SK-N-SH (cell line): ENCODE results near the gene SLC25A10. TPM values are rescaled to one million over a fixed set of nuclear protein-coding genes. Genes with fewer than 3 reads are reported as not detected.

Source experiments
- CTCF ChIA-PET: fragments of 300-600, 350-600 bp; formaldehyde crosslinking; extraction: SDS; loops from one replicate; lab custom pipeline; 2021; lab: Yijun Ruan, JAX
- POLR2A ChIA-PET: fragments of 350-600 bp; sonication (Branson Sonifier 250); formaldehyde crosslinking; extraction: SDS; loops from one replicate; lab custom pipeline; 2020; ENCODE audit warnings: antibody characterized with exemption, inconsistent platforms; lab: Yijun Ruan, JAX
- DNase-seq: peaks from one replicate; pipeline ENCODE4 v3.0.0; 2012
- H2AFZ ChIP-seq: fragments of 200-600 bp; sonication (generic); 2 replicates; pipeline ENCODE4 v1.8.1; 2016; ENCODE audit warnings: antibody characterized with exemption, mild to moderate bottlenecking, low read depth
- H3F3A ChIP-seq: fragments of 200-600 bp; sonication (generic); replicated peaks from 2 replicates; pipeline ENCODE3; 2016; ENCODE audit warnings: antibody characterized with exemption, mild to moderate bottlenecking; ENCODE audit not compliant: insufficient read depth
- H3K27ac ChIP-seq, 2 experiments: fragments of 200-500 bp in 1 of 2; fragments of 200-600 bp in 1 of 2; sonication (Bioruptor generic) in 1 of 2; sonication (generic), shearing (Covaris generic) in 1 of 2; 2 replicates each; pipeline versions ENCODE4 v1.5.1 to v1.6.1; 2014 to 2016; ENCODE audit warnings: low read depth in 2 of 2, inconsistent platforms in 1 of 2, low read length in 1 of 2, mild to moderate bottlenecking in 1 of 2, mixed read lengths in 1 of 2
- H3K27me3 ChIP-seq: fragments of 200-600 bp; sonication (generic), shearing (Covaris generic); 2 replicates; pipeline ENCODE4 v1.6.1; 2016; ENCODE audit warnings: mixed run types; ENCODE audit not compliant: insufficient read depth
- H3K36me3 ChIP-seq, 2 experiments: fragments of 200-500 bp in 1 of 2; fragments of 200-600 bp in 1 of 2; sonication (Bioruptor generic) in 1 of 2; sonication (generic) in 1 of 2; replicated peaks in 1 of 2; 2 replicates each; pipeline versions ENCODE3 to v1.5.1; 2014 to 2016; ENCODE audit warnings: low read length in 1 of 2, mild to moderate bottlenecking in 1 of 2; ENCODE audit not compliant: insufficient read depth in 2 of 2, control insufficient read depth in 1 of 2
- H3K4me1 ChIP-seq, 2 experiments: fragments of 200-500 bp in 1 of 2; fragments of 200-600 bp in 1 of 2; sonication (Bioruptor generic) in 1 of 2; sonication (generic), shearing (Covaris generic) in 1 of 2; 2 replicates each; pipeline versions ENCODE4 v1.5.1 to v1.6.1; 2014 to 2016; ENCODE audit warnings: low read depth in 1 of 2, low read length in 1 of 2, mixed run types in 1 of 2; ENCODE audit not compliant: insufficient read depth in 2 of 2, control insufficient read depth in 1 of 2
- H3K4me2 ChIP-seq: fragments of 200-600 bp; sonication (generic), shearing (Covaris generic); 2 replicates; pipeline ENCODE4 v1.6.1; 2017; ENCODE audit warnings: mixed run types
- H3K4me3 ChIP-seq, 2 experiments: fragments of 200-500 bp in 1 of 2; fragments of 200-600 bp in 1 of 2; sonication (Bioruptor generic) in 1 of 2; sonication (generic), shearing (Covaris generic) in 1 of 2; 2 replicates each; pipeline versions ENCODE4 v1.5.1 to v1.8.1; 2014 to 2016; ENCODE audit warnings: low read depth in 2 of 2, inconsistent platforms in 1 of 2, low read length in 1 of 2, mild to moderate bottlenecking in 1 of 2, mixed read lengths in 1 of 2, moderate library complexity in 1 of 2
- H3K79me2 ChIP-seq: fragments of 200-600 bp; sonication (generic); 2 replicates; pipeline ENCODE4 v1.8.1; 2017; ENCODE audit warnings: mild to moderate bottlenecking; ENCODE audit not compliant: insufficient read depth
- H3K9ac ChIP-seq: fragments of 200-600 bp; sonication (generic); 2 replicates; pipeline ENCODE4 v1.6.1; 2017; ENCODE audit warnings: mixed run types
- H3K9me2 ChIP-seq: fragments of 200-600 bp; sonication (generic); 2 replicates; pipeline ENCODE4 v1.6.1; 2017; ENCODE audit warnings: mixed run types
- H3K9me3 ChIP-seq: fragments of 200-600 bp; sonication (generic); 2 replicates; pipeline ENCODE4 v1.6.1; 2017; ENCODE audit warnings: mixed run types, mild to moderate bottlenecking, moderate library complexity
- H4K20me1 ChIP-seq: fragments of 200-600 bp; sonication (generic); 2 replicates; pipeline ENCODE4 v1.6.1; 2017; ENCODE audit warnings: mild to moderate bottlenecking, mixed run types; ENCODE audit not compliant: insufficient read depth
- FOXJ3 ChIP-seq: sonication (generic); formaldehyde crosslinking; IDR thresholded peaks from 2 replicates; pipeline ENCODE4 v1.5.1; 2020; ENCODE audit warnings: mild to moderate bottlenecking, missing genetic modification reagents
- GABPA ChIP-seq: IDR thresholded peaks from 2 replicates; pipeline ENCODE4 v1.4.0; 2012; ENCODE audit warnings: low read depth, mild to moderate bottlenecking
- JUND ChIP-seq: IDR thresholded peaks from 2 replicates; pipeline ENCODE4 v1.4.0; 2012
- RFX5 ChIP-seq: IDR thresholded peaks from 2 replicates; pipeline ENCODE4 v1.6.1; 2012; ENCODE audit warnings: mild to moderate bottlenecking, improper control_type of control experiment, low read length
- SMC3 ChIP-seq: IDR thresholded peaks from 2 replicates; pipeline ENCODE4 v1.6.1; 2012; ENCODE audit warnings: low read depth, low read length, improper control_type of control experiment
- WGBS: methylation state at CpG from one replicate; pipeline ENCODE4 v1.1.6; 2017; ENCODE audit warnings: low lambda C conversion rate; 5-methylcytosine and 5-hydroxymethylcytosine counted together
- polyA plus RNA-seq, 3 experiments: library from polyadenylated mRNA; depleted of rRNA; stranded (reverse); fragments of >200 nt; gene quantifications; 2 replicates each; pipeline ENCODE4 v1.2.3, GENCODE V29; 2012
- TF ChIP-seq, protein P1 (sequence below): IDR thresholded peaks from 2 replicates; pipeline ENCODE4; 2012
- TF ChIP-seq, protein P2 (sequence below): IDR thresholded peaks from 2 replicates; pipeline ENCODE4 v1.4.0; 2012; ENCODE audit warnings: low read depth, borderline replicate concordance
- TF ChIP-seq, protein P3 (sequence below): fragments of 150-350 bp; IDR thresholded peaks from 2 replicates; pipeline ENCODE4 v1.6.1; 2017; ENCODE audit warnings: antibody characterized with exemption, low read length, low read depth, borderline replicate concordance
- TF ChIP-seq, protein P4 (sequence below): IDR thresholded peaks from 2 replicates; pipeline ENCODE4 v1.6.1; 2012; ENCODE audit warnings: mild to moderate bottlenecking, low read depth, low read length, moderate library complexity
- TF ChIP-seq, protein P5 (sequence below): fragments of 150-350 bp; IDR thresholded peaks from 2 replicates; pipeline ENCODE4 v1.6.1; 2016; ENCODE audit warnings: mild to moderate bottlenecking, low read depth, low read length

SLC25A10 gene
- polyA plus RNA-seq, 1 of the 3 experiments (the other 2 are of a cell fraction), result 34.7 TPM

DNA sequence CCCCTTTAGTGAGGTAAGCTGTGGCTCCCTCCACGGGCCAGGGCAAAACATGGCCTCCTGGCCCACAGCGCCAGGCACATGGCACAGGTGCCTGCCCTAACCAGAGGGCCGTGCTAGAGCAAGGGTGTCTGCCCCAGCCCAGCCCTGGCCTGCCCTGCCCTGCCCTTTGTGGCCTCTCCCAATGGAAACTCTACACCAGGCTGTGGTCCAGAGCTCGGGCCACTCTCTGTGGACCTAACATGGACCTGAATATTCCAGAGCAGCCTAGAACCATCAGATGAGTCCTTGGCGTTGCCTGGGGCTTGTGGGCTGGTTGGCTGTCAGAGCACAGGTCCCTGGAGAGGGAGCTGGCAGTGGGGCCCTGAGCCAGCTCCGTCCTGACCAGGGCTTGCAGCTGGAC is 16.9 kb upstream of the SLC25A10 start (continued):
- TF ChIP-seq, protein P1, sequence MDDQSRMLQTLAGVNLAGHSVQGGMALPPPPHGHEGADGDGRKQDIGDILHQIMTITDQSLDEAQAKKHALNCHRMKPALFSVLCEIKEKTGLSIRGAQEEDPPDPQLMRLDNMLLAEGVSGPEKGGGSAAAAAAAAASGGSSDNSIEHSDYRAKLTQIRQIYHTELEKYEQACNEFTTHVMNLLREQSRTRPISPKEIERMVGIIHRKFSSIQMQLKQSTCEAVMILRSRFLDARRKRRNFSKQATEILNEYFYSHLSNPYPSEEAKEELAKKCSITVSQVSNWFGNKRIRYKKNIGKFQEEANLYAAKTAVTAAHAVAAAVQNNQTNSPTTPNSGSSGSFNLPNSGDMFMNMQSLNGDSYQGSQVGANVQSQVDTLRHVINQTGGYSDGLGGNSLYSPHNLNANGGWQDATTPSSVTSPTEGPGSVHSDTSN, result no peak
- TF ChIP-seq JUND, result no peak
- no peak for TF ChIP-seq SMC3

DNA sequence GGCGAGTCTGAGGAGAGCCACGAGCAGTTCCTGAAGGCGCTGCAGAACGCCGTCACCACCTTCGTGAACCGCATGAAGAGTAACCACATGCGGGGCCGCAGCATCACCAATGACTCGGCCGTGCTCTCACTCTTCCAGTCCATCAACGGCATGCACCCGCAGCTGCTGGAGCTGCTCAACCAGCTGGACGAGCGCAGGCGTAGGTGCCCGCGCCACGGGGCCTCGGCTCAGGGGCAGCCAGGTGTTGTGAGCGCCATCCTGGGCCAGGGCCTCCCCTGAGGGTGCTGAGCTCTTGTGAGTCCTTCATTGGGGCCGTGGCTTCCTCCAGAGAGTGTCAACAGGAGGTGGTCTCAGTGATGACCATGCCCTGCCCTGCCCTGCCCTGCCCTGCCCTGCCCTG is 16.3 kb upstream of the SLC25A10 start:
- peaks cover 49% of the 10 kb centered on the region for H4K20me1 ChIP-seq
- CTCF ChIA-PET, result interaction anchor here (0.6 to 1.8 kb wide), 4 partner anchors 17 to 24 kb away, joined by 3 to 9 read pairs (median 3); no protein-coding TSS in a partner anchor
- H3K4me1 ChIP-seq, result peaks cover 0 to 2% of the 10 kb centered on the region in 2 experiments; a peak in 1 of 4 replicates
- no peaks in the 10 kb centered on the region for H3K9me3 ChIP-seq
- H3K4me2 ChIP-seq, result no peak overlapping the region
- no peak overlapping the region for H2AFZ ChIP-seq
- no peaks in the 10 kb centered on the region for H3K27me3 ChIP-seq
- H3K4me3 ChIP-seq, result no peak overlapping the region
- TF ChIP-seq, protein P2, sequence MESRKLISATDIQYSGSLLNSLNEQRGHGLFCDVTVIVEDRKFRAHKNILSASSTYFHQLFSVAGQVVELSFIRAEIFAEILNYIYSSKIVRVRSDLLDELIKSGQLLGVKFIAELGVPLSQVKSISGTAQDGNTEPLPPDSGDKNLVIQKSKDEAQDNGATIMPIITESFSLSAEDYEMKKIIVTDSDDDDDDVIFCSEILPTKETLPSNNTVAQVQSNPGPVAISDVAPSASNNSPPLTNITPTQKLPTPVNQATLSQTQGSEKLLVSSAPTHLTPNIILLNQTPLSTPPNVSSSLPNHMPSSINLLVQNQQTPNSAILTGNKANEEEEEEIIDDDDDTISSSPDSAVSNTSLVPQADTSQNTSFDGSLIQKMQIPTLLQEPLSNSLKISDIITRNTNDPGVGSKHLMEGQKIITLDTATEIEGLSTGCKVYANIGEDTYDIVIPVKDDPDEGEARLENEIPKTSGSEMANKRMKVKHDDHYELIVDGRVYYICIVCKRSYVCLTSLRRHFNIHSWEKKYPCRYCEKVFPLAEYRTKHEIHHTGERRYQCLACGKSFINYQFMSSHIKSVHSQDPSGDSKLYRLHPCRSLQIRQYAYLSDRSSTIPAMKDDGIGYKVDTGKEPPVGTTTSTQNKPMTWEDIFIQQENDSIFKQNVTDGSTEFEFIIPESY, result no peak
- no peak for TF ChIP-seq FOXJ3 (CRISPR knock-in tag)
- no peak for DNase-seq
- H3K79me2 ChIP-seq, result peaks cover 91% of the 10 kb centered on the region
- H3K36me3 ChIP-seq, result peaks cover 46 to 81% of the 10 kb centered on the region in 2 experiments
- H3K9ac ChIP-seq, result no peak overlapping the region
- H3F3A ChIP-seq, result peaks cover 32% of the 10 kb centered on the region
- POLR2A ChIA-PET, result interaction anchor here (0.6 to 1.3 kb wide), 3 partner anchors 11 to 28 kb away, joined by 3 to 6 read pairs (median 5); partner anchors contain the start of genes ARL16 and HGS
- no peak overlapping the region for H3K27ac ChIP-seq
- 94% methylated on average over 21 of the region's 22 CpGs for WGBS
- no peaks in the 10 kb centered on the region for H3K9me2 ChIP-seq

DNA sequence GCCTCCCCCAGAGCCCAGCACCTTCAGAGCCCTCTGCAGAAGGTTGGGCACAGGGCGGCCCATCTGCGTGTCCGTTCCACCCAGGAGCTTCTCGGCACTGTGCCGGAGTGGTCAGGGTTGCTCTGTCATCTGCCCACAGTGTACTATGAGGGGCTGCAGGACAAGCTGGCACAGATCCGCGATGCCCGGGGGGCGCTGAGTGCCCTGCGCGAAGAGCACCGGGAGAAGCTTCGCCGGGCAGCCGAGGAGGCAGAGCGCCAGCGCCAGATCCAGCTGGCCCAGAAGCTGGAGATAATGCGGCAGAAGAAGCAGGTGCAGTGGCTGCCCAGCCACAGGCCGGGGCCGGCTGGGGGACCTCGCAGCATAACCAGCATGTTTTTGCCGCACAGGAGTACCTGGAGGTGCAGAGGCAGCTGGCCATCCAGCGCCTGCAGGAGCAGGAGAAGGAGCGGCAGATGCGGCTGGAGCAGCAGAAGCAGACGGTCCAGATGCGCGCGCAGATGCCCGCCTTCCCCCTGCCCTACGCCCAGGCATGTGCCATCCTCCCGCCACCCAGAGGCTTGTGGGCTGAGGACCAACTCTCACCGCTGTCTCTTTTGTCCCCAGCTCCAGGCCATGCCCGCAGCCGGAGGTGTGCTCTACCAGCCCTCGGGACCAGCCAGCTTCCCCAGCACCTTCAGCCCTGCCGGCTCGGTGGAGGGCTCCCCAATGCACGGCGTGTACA is 15.7 kb upstream of the SLC25A10 start:
- no peak overlapping the region for H2AFZ ChIP-seq
- H3K27me3 ChIP-seq, result no peaks in the 10 kb centered on the region
- peaks cover 38% of the 10 kb centered on the region for H3F3A ChIP-seq
- H4K20me1 ChIP-seq, result peaks cover 49% of the 10 kb centered on the region
- WGBS, result 93% methylated on average over 39 of the region's 40 CpGs
- no peak overlapping the region for H3K4me3 ChIP-seq
- no peak overlapping the region for H3K4me2 ChIP-seq
- peaks cover 91% of the 10 kb centered on the region for H3K79me2 ChIP-seq
- CTCF ChIA-PET, result interaction anchor here (1.5 to 1.8 kb wide), 2 partner anchors 17 to 21 kb away, joined by 3 to 9 read pairs; no protein-coding TSS in a partner anchor
- no peak overlapping the region for H3K27ac ChIP-seq
- peaks cover 47 to 81% of the 10 kb centered on the region in 2 experiments for H3K36me3 ChIP-seq
- no peaks in the 10 kb centered on the region for H3K9me2 ChIP-seq
- H3K9me3 ChIP-seq, result no peaks in the 10 kb centered on the region
- H3K9ac ChIP-seq, result no peak overlapping the region
- POLR2A ChIA-PET, result interaction anchor here (0.6 to 1.3 kb wide), 2 partner anchors 13 to 29 kb away, joined by 5 to 6 read pairs; partner anchors contain the start of genes ARL16 and HGS
- H3K4me1 ChIP-seq, result peaks cover 5 to 8% of the 10 kb centered on the region in 2 experiments; a peak in 2 of 4 replicates
- no peak for DNase-seq
- TF ChIP-seq, protein P2, result no peak
- TF ChIP-seq, protein P3, sequence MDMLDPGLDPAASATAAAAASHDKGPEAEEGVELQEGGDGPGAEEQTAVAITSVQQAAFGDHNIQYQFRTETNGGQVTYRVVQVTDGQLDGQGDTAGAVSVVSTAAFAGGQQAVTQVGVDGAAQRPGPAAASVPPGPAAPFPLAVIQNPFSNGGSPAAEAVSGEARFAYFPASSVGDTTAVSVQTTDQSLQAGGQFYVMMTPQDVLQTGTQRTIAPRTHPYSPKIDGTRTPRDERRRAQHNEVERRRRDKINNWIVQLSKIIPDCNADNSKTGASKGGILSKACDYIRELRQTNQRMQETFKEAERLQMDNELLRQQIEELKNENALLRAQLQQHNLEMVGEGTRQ, result no peak
- TF ChIP-seq, protein P4, sequence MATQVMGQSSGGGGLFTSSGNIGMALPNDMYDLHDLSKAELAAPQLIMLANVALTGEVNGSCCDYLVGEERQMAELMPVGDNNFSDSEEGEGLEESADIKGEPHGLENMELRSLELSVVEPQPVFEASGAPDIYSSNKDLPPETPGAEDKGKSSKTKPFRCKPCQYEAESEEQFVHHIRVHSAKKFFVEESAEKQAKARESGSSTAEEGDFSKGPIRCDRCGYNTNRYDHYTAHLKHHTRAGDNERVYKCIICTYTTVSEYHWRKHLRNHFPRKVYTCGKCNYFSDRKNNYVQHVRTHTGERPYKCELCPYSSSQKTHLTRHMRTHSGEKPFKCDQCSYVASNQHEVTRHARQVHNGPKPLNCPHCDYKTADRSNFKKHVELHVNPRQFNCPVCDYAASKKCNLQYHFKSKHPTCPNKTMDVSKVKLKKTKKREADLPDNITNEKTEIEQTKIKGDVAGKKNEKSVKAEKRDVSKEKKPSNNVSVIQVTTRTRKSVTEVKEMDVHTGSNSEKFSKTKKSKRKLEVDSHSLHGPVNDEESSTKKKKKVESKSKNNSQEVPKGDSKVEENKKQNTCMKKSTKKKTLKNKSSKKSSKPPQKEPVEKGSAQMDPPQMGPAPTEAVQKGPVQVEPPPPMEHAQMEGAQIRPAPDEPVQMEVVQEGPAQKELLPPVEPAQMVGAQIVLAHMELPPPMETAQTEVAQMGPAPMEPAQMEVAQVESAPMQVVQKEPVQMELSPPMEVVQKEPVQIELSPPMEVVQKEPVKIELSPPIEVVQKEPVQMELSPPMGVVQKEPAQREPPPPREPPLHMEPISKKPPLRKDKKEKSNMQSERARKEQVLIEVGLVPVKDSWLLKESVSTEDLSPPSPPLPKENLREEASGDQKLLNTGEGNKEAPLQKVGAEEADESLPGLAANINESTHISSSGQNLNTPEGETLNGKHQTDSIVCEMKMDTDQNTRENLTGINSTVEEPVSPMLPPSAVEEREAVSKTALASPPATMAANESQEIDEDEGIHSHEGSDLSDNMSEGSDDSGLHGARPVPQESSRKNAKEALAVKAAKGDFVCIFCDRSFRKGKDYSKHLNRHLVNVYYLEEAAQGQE, result no peak
- TF ChIP-seq FOXJ3 (CRISPR knock-in tag) (no peak), RFX5 (no peak), GABPA (no peak)
- TF ChIP-seq, protein P5, sequence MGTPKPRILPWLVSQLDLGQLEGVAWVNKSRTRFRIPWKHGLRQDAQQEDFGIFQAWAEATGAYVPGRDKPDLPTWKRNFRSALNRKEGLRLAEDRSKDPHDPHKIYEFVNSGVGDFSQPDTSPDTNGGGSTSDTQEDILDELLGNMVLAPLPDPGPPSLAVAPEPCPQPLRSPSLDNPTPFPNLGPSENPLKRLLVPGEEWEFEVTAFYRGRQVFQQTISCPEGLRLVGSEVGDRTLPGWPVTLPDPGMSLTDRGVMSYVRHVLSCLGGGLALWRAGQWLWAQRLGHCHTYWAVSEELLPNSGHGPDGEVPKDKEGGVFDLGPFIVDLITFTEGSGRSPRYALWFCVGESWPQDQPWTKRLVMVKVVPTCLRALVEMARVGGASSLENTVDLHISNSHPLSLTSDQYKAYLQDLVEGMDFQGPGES, result no peak
